Nephron (organoid): Measurements from ENCODE around the gene ANKLE2.
A peak's percentile ranks its signal among the peaks of the same experiment; 100 is the strongest.

Experiments used
- H3K27ac Mint-ChIP-seq, 3 experiments: 2 replicates each; pipeline ENCODE4 v1.8.0; 2020; ENCODE audit warnings: mixed read lengths in 3 of 3, mild to moderate bottlenecking in 2 of 3, moderate library complexity in 1 of 3
- H3K27me3 Mint-ChIP-seq: 2 replicates; pipeline ENCODE4 v1.8.0; 2021; ENCODE audit warnings: low read depth, mild to moderate bottlenecking, moderate library complexity, mixed read lengths
- H3K36me3 Mint-ChIP-seq: 2 replicates; pipeline ENCODE4 v1.8.0; 2020; ENCODE audit warnings: low read depth, mixed read lengths
- H3K4me1 Mint-ChIP-seq: 2 replicates; pipeline ENCODE4 v1.8.0; 2020; ENCODE audit warnings: mixed read lengths
- H3K4me3 Mint-ChIP-seq, 3 experiments: 2 replicates each; pipeline ENCODE4 v1.8.0; 2020; ENCODE audit warnings: mild to moderate bottlenecking in 3 of 3, mixed read lengths in 3 of 3, moderate library complexity in 2 of 3
- H3K9me3 Mint-ChIP-seq: 2 replicates; pipeline ENCODE4 v1.8.0; 2020; ENCODE audit warnings: mixed read lengths
- CTCF ChIP-seq, 3 experiments: fragments of 200-600 bp; sonication (generic); IDR thresholded peaks; one replicate each; pipeline ENCODE4 v1.5.0; 2021; ENCODE audit warnings: antibody characterized with exemption in 3 of 3; ENCODE audit not compliant: unreplicated experiment in 3 of 3

The ANKLE2 gene

GRCh38 chr12:132717531-132718387, 43.9 kb downstream of the ANKLE2 start:
- H3K4me3 Mint-ChIP-seq = no peak overlapping the region
- no peak for TF ChIP-seq CTCF (IDR thresholded peaks at IDR 0.05; ENCODE audit: unreplicated experiment in 3 of 3)
- H3K9me3 Mint-ChIP-seq = no peaks in the 10 kb centered on the region
- peaks cover 36% of the 10 kb centered on the region for H3K36me3 Mint-ChIP-seq
- H3K4me1 Mint-ChIP-seq = no peaks in the 10 kb centered on the region
- no peak overlapping the region for H3K27ac Mint-ChIP-seq
- no peaks in the 10 kb centered on the region for H3K27me3 Mint-ChIP-seq

DNA sequence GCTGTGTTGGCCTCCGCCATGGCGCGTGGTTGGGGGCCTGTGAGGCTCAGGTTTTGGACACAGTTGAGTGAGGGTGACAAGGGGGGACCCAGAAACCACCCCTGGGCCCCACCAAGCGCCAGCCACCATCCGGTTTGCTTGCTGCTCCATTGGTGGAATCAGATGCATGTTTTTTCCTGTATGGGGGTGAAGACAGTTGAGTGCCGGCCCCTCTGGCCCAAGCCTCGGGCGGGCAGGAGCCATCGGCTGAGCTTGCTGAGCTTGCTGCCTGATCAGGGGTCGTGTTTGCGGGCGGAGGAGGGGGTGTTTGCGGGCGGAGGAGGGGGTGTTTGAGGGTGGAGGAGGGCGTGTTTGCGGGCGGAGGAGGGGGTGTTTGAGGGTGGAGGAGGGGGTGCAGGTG, 44.6 kb downstream of the ANKLE2 start:
- Mint-ChIP-seq H3K4me3 (no peak overlapping the region), H3K36me3 (peaks cover 36% of the 10 kb centered on the region), H3K27ac (no peak overlapping the region), H3K9me3 (no peaks in the 10 kb centered on the region), H3K27me3 (no peaks in the 10 kb centered on the region), H3K4me1 (no peaks in the 10 kb centered on the region)
- TF ChIP-seq CTCF (IDR thresholded peaks at IDR 0.05; ENCODE audit: unreplicated experiment in 3 of 3) = no peak

GRCh38 chr12:132716356-132716755, 45.3 kb downstream of the ANKLE2 start:
- Mint-ChIP-seq H3K27ac (no peak overlapping the region), H3K9me3 (no peaks in the 10 kb centered on the region), H3K27me3 (no peaks in the 10 kb centered on the region), H3K4me1 (no peaks in the 10 kb centered on the region), H3K36me3 (peaks cover 36% of the 10 kb centered on the region), H3K4me3 (no peak overlapping the region)
- no peak for TF ChIP-seq CTCF (IDR thresholded peaks at IDR 0.05; ENCODE audit: unreplicated experiment in 3 of 3)

DNA sequence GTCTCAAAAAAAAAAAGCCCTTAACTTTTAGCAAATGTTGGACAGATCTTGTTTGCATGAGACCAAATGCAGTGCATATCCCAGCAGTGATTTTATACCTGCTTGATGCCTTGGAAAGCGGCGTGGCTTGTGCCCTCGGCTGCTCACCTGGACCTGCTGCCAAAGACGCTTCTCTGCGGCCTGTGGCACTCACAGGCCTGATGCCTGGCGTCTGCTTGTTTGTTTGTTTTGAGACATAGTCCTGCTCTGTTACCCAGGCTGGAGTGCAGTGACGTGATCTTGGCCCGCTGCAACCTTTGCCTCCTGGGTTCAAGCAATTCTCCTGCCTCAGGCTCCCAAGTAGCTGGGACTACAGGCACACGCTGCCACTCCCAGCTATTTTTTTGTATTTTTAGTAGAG, 45.8 kb downstream of the ANKLE2 start:
- Mint-ChIP-seq H3K27ac (no peak overlapping the region), H3K4me3 (no peak overlapping the region), H3K9me3 (no peaks in the 10 kb centered on the region), H3K36me3 (peaks cover 32% of the 10 kb centered on the region), H3K4me1 (no peaks in the 10 kb centered on the region), H3K27me3 (no peaks in the 10 kb centered on the region)
- no peak for TF ChIP-seq CTCF (IDR thresholded peaks at IDR 0.05; ENCODE audit: unreplicated experiment in 3 of 3)

GRCh38 chr12:132713123-132713522, 48.5 kb downstream of the ANKLE2 start:
- TF ChIP-seq CTCF (IDR thresholded peaks at IDR 0.05; ENCODE audit: unreplicated experiment in 3 of 3) = no peak
- Mint-ChIP-seq H3K27ac (no peak overlapping the region), H3K36me3 (peaks cover 18% of the 10 kb centered on the region), H3K4me1 (peaks cover 5% of the 10 kb centered on the region), H3K9me3 (no peaks in the 10 kb centered on the region), H3K4me3 (peak overlapping the region; percentile 46 to 67 (median 55)), H3K27me3 (no peaks in the 10 kb centered on the region)
